BJ (cell line): ENCODE measurements around the gene BATF. TPM values are rescaled to one million over a fixed set of nuclear protein-coding genes. Genes with fewer than 3 reads are reported as not detected.

Experiments used
- CTCF ChIA-PET: fragments of 350-600 bp; formaldehyde crosslinking; extraction: SDS; loops from one replicate; lab custom pipeline; 2021; ENCODE audit warnings: antibody characterized with exemption, inconsistent platforms; lab: Yijun Ruan, JAX
- POLR2A ChIA-PET: fragments of 300-600 bp; sonication (Branson Sonifier 250); formaldehyde crosslinking; extraction: SDS; loops from one replicate; lab custom pipeline; 2021; ENCODE audit warnings: antibody characterized with exemption; lab: Charles Lee
- DNase-seq: peaks from one replicate; pipeline ENCODE4 v3.0.0-alpha.2; 2011; ENCODE audit warnings: low read depth
- H3K27me3 ChIP-seq: 2 replicates; pipeline ENCODE4 v1.6.0; 2011; ENCODE audit warnings: low read length; ENCODE audit not compliant: control insufficient read depth, insufficient read depth
- H3K36me3 ChIP-seq: 2 replicates; pipeline ENCODE4 v1.5.1; 2011; ENCODE audit warnings: low read length; ENCODE audit not compliant: control insufficient read depth, insufficient read depth
- H3K4me3 ChIP-seq: 2 replicates; pipeline ENCODE4 v1.5.1; 2011; ENCODE audit warnings: low read depth, mild to moderate bottlenecking, control low read depth, low read length
- CTCF ChIP-seq: IDR thresholded peaks from 2 replicates; pipeline ENCODE4 v1.5.1; 2011; ENCODE audit warnings: low read depth, mild to moderate bottlenecking, control low read depth, inconsistent platforms, low read length, moderate library complexity; ENCODE audit not compliant: insufficient read depth
- polyA plus RNA-seq: library from polyadenylated mRNA; depleted of rRNA; stranded (reverse); fragments of >200 nt; gene quantifications from 2 replicates; pipeline ENCODE4 v1.2.3, GENCODE V29; 2011

Gene BATF
- polyA plus RNA-seq, 1 experiment = not detected

GRCh38 chr14:75565056-75565455 lies 42.8 kb downstream of the BATF start:
- no peak overlapping the region for H3K4me3 ChIP-seq
- DNase-seq = no peak
- TF ChIP-seq CTCF = no peak
- H3K36me3 ChIP-seq = no peaks in the 10 kb centered on the region
- ChIA-PET POLR2A (no interaction called here), CTCF (no interaction called here)
- peaks cover 13% of the 10 kb centered on the region for H3K27me3 ChIP-seq

- TF ChIP-seq CTCF = no peak
- DNase-seq = no peak
- ChIA-PET POLR2A (no interaction called here), CTCF (interaction anchor here (1.0 to 1.6 kb wide), 3 partner anchors 12 to 261 kb away, joined by 4 to 8 read pairs (median 5); partner anchors contain the start of gene FLVCR2)
- Histone ChIP-seq H3K36me3 (no peaks in the 10 kb centered on the region), H3K4me3 (no peak overlapping the region), H3K27me3 (peaks cover 15% of the 10 kb centered on the region)
These were observed 44.1 kb downstream of the BATF start for GRCh38 chr14:75566321-75566720.

GRCh38 chr14:75566752-75567151 lies 44.5 kb downstream of the BATF start:
- CTCF ChIA-PET = interaction anchor here (1.0 to 1.6 kb wide), 3 partner anchors 11 to 261 kb away, joined by 4 to 8 read pairs (median 5); partner anchors contain the start of gene FLVCR2
- Histone ChIP-seq H3K27me3 (peaks cover 15% of the 10 kb centered on the region), H3K36me3 (no peaks in the 10 kb centered on the region), H3K4me3 (no peak overlapping the region)
- no peak for TF ChIP-seq CTCF
- POLR2A ChIA-PET = no interaction called here
- DNase-seq = no peak

- TF ChIP-seq CTCF = no peak
- Histone ChIP-seq H3K4me3 (no peak overlapping the region), H3K27me3 (peaks cover 22% of the 10 kb centered on the region), H3K36me3 (no peaks in the 10 kb centered on the region)
- no peak for DNase-seq
- ChIA-PET POLR2A (no interaction called here), CTCF (interaction anchor here (1.6 kb wide), 1 partner anchor 9 kb away, joined by 10 read pairs; the partner anchor contains the start of gene FLVCR2)
These were observed 45.9 kb downstream of the BATF start for GRCh38 chr14:75568140-75568539.

- Histone ChIP-seq H3K4me3 (no peak overlapping the region), H3K27me3 (peaks cover 19% of the 10 kb centered on the region), H3K36me3 (no peaks in the 10 kb centered on the region)
- ChIA-PET CTCF (interaction anchor here (0.6 to 1.6 kb wide), 3 partner anchors 9 to 1635 kb away, joined by 3 to 10 read pairs (median 4); partner anchors contain the start of gene FLVCR2), POLR2A (no interaction called here)
- no peak for DNase-seq
- no peak for TF ChIP-seq CTCF
These were observed 46.5 kb downstream of the BATF start for GRCh38 chr14:75568791-75569190.
